Mesenchymal stem cell (in vitro differentiated cells and primary cell): ENCODE results near the gene TSPAN12.

ENCODE experiments used
- DNase-seq: peaks from one replicate; pipeline ENCODE4 v3.0.0-alpha.2; 2013
- H2AFZ ChIP-seq: one replicate; pipeline ENCODE4 v1.6.1; 2013; ENCODE audit warnings: low read depth, mild to moderate bottlenecking, control low read depth, inconsistent platforms, low read length, moderate library complexity
- H2AK5ac ChIP-seq: 2 replicates; pipeline ENCODE4 v1.6.1; 2013; ENCODE audit warnings: low read length, moderate library complexity, mild to moderate bottlenecking, inconsistent platforms; ENCODE audit not compliant: severe bottlenecking
- H2BK120ac ChIP-seq: one replicate; pipeline ENCODE4 v1.6.1; 2013; ENCODE audit warnings: low read depth, mild to moderate bottlenecking, inconsistent platforms, low read length, moderate library complexity
- H2BK12ac ChIP-seq, 2 experiments: one replicate each; pipeline ENCODE4 v1.6.1; 2013; ENCODE audit warnings: inconsistent platforms in 2 of 2, low read length in 2 of 2, mild to moderate bottlenecking in 2 of 2, moderate library complexity in 2 of 2, control low read depth in 1 of 2
- H2BK15ac ChIP-seq: one replicate; pipeline ENCODE4 v1.6.1; 2013; ENCODE audit warnings: mild to moderate bottlenecking, low read depth, inconsistent platforms; ENCODE audit not compliant: poor library complexity, severe bottlenecking
- H2BK5ac ChIP-seq: 2 replicates; pipeline ENCODE4 v1.6.1; 2013; ENCODE audit warnings: low read depth, mild to moderate bottlenecking, low read length, control low read depth, inconsistent platforms; ENCODE audit not compliant: poor library complexity, severe bottlenecking
- H3K14ac ChIP-seq, 2 experiments: one replicate each; pipeline ENCODE4 v1.6.1; 2013; ENCODE audit warnings: inconsistent platforms in 2 of 2, low read length in 2 of 2, control low read depth in 1 of 2, mild to moderate bottlenecking in 1 of 2, moderate library complexity in 1 of 2
- H3K18ac ChIP-seq, 2 experiments: one replicate each; pipeline ENCODE4 v1.6.1; 2013; ENCODE audit warnings: inconsistent platforms in 2 of 2, low read length in 2 of 2, control low read depth in 1 of 2, low read depth in 1 of 2, mild to moderate bottlenecking in 1 of 2
- H3K23ac ChIP-seq, 2 experiments: one replicate each; pipeline ENCODE4 v1.6.1; 2013; ENCODE audit warnings: inconsistent platforms in 2 of 2, low read length in 2 of 2, mild to moderate bottlenecking in 2 of 2, moderate library complexity in 2 of 2, control low read depth in 1 of 2
- H3K27ac ChIP-seq: 2 replicates; pipeline ENCODE4 v1.5.1; 2013; ENCODE audit warnings: mild to moderate bottlenecking, moderate library complexity, low read length, control low read depth, inconsistent platforms; ENCODE audit not compliant: poor library complexity, severe bottlenecking
- H3K27me3 ChIP-seq, 2 experiments: 2 replicates each; pipeline versions ENCODE4 v1.6.1 to v1.7.0; 2013; ENCODE audit warnings: low read length in 2 of 2, mild to moderate bottlenecking in 2 of 2, moderate library complexity in 2 of 2, control low read depth in 1 of 2, inconsistent platforms in 1 of 2; ENCODE audit not compliant: control insufficient read depth in 1 of 2, insufficient read depth in 1 of 2
- H3K36me3 ChIP-seq, 2 experiments: 2 replicates each; pipeline versions ENCODE4 v1.6.1 to v1.7.0; 2013; ENCODE audit warnings: low read length in 2 of 2, control low read depth in 1 of 2, inconsistent platforms in 1 of 2, low read depth in 1 of 2, mild to moderate bottlenecking in 1 of 2; ENCODE audit not compliant: insufficient read depth in 2 of 2, control insufficient read depth in 1 of 2
- H3K4ac ChIP-seq, 2 experiments: one replicate each; pipeline ENCODE4 v1.6.1; 2013; ENCODE audit warnings: inconsistent platforms in 2 of 2, low read length in 2 of 2, mild to moderate bottlenecking in 2 of 2, moderate library complexity in 2 of 2, control low read depth in 1 of 2, low read depth in 1 of 2
- H3K4me1 ChIP-seq: 2 replicates; pipeline ENCODE4 v1.6.1; 2013; ENCODE audit warnings: low read depth, low read length, control low read depth; ENCODE audit not compliant: control insufficient read depth, insufficient read depth
- H3K4me2 ChIP-seq: 2 replicates; pipeline ENCODE4 v1.6.1; 2013; ENCODE audit warnings: low read length, mild to moderate bottlenecking, inconsistent platforms; ENCODE audit not compliant: poor library complexity, severe bottlenecking
- H3K4me3 ChIP-seq, 2 experiments: 2 replicates each; pipeline versions ENCODE4 v1.5.1 to v1.7.0; 2013; ENCODE audit warnings: low read length in 2 of 2, mild to moderate bottlenecking in 2 of 2, control low read depth in 1 of 2, low read depth in 1 of 2; ENCODE audit not compliant: insufficient read depth in 1 of 2
- H3K79me1 ChIP-seq: replicated peaks from 2 replicates; pipeline ENCODE4 v1.6.1; 2013; ENCODE audit warnings: mild to moderate bottlenecking, control low read depth, low read length, inconsistent platforms; ENCODE audit not compliant: poor library complexity, severe bottlenecking
- H3K9ac ChIP-seq: 2 replicates; pipeline ENCODE4 v1.7.0; 2013; ENCODE audit warnings: mild to moderate bottlenecking, low read length, moderate library complexity
- H3K9me3 ChIP-seq: 2 replicates; pipeline ENCODE4 v1.7.0; 2013; ENCODE audit warnings: mild to moderate bottlenecking, low read length; ENCODE audit not compliant: control insufficient read depth
- H4K8ac ChIP-seq: one replicate; pipeline ENCODE4 v1.6.1; 2013; ENCODE audit warnings: inconsistent platforms, mild to moderate bottlenecking, low read length, moderate library complexity
- H4K91ac ChIP-seq: one replicate; pipeline ENCODE4 v1.6.1; 2013; ENCODE audit warnings: mild to moderate bottlenecking, low read length, inconsistent platforms
- WGBS: methylation state at CpG from one replicate; pipeline ENCODE4 v1.1.7; 2013; ENCODE audit warnings: mixed read lengths; 5-methylcytosine and 5-hydroxymethylcytosine counted together

TSPAN12 gene

GRCh38 chr7:120831260-120831659 is 26.7 kb downstream of the TSPAN12 start:
- WGBS = 100% methylated on average over 1 of the region's 1 CpG
- Histone ChIP-seq H3K14ac (no peak overlapping the region), H4K8ac (no peak overlapping the region), H3K79me1 (no peaks in the 10 kb centered on the region), H2AK5ac (no peak overlapping the region), H2BK5ac (no peak overlapping the region), H3K4ac (no peak overlapping the region), H3K27ac (no peak overlapping the region), H2BK12ac (no peak overlapping the region), H3K9ac (no peak overlapping the region), H4K91ac (no peak overlapping the region), H3K23ac (no peak overlapping the region), H3K18ac (no peak overlapping the region), H2AFZ (no peak overlapping the region), H3K4me2 (no peak overlapping the region), H3K27me3 (no peaks in the 10 kb centered on the region), H3K9me3 (peaks cover 4% of the 10 kb centered on the region), H3K4me1 (no peaks in the 10 kb centered on the region), H3K36me3 (no peaks in the 10 kb centered on the region), H3K4me3 (no peak overlapping the region), H2BK120ac (no peak overlapping the region), H2BK15ac (no peak overlapping the region)
- DNase-seq = no peak

DNA sequence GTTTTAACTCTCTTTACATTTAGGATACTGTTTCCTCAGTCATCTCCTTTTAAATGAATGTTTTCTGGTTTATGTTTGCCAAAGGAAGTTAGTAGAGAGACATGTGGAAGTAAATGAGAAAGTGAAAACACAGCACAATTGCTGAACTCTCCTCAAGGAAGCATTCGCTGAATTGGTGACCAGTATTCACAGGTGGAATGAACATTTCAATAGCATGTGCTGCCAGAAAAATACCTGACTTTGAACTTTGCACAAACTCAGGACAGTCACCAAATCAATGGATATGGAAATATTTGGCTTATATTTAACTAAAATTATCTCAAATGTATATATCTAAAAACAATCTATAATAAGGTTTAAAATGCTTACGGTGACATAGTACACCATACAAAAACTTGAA is 28.5 kb downstream of the TSPAN12 start:
- WGBS = 92% methylated on average over 2 of the region's 2 CpGs
- no peak overlapping the region for H3K9ac ChIP-seq

DNA sequence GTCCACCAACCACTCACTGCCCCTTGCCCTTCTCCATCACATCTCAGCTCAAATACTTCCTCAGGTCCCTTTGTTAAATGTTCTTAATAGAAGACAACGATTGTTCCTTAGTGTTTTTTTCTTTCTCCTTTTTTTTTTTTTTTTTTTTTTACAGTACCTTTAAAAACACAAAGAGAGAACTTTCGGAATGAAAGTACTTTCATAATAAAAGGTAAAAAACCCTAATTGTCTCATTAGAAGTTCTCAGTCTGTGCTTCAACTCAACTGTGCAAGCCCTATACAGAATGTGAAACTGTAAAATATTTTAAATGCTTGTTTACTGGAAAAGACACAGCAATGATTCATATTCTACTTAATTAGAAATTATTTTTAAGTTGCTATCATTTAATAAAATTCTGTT is 29.4 kb downstream of the TSPAN12 start:
- no peak overlapping the region for H2AFZ ChIP-seq
- H3K4me1 ChIP-seq = no peaks in the 10 kb centered on the region
- no peak overlapping the region for H3K23ac ChIP-seq
- no peak overlapping the region for H3K9ac ChIP-seq
- H2BK15ac ChIP-seq = no peak overlapping the region
- DNase-seq = no peak
- no peaks in the 10 kb centered on the region for H3K36me3 ChIP-seq
- H3K4me2 ChIP-seq = no peak overlapping the region
- H3K9me3 ChIP-seq = peaks cover 4% of the 10 kb centered on the region
- peak overlapping the region; percentile 88 to 95 for H2BK12ac ChIP-seq
- H4K8ac ChIP-seq = peak overlapping the region; percentile 71
- no peak overlapping the region for H2AK5ac ChIP-seq
- no peak overlapping the region for H2BK5ac ChIP-seq
- peak overlapping the region in 1 of 2 experiments; percentile 78 for H3K18ac ChIP-seq
- no peak overlapping the region for H3K27ac ChIP-seq
- H3K4me3 ChIP-seq = no peak overlapping the region
- H4K91ac ChIP-seq = peak overlapping the region; percentile 41
- H3K14ac ChIP-seq = peak overlapping the region in 1 of 2 experiments; percentile 28
- WGBS = no CpG with 5 or more reads among the region's 2 CpGs
- H3K79me1 ChIP-seq = no peaks in the 10 kb centered on the region
- H3K27me3 ChIP-seq = no peaks in the 10 kb centered on the region
- H2BK120ac ChIP-seq = no peak overlapping the region
- peak overlapping the region in 1 of 2 experiments; percentile 11 for H3K4ac ChIP-seq

More for the DNA sequence above, 28.5 kb downstream of the TSPAN12 start:
- Histone ChIP-seq H3K23ac (no peak overlapping the region), H3K4me2 (no peak overlapping the region), H2AFZ (no peak overlapping the region), H2BK5ac (no peak overlapping the region), H3K27ac (no peak overlapping the region), H2AK5ac (no peak overlapping the region), H4K8ac (no peak overlapping the region), H3K4me1 (no peaks in the 10 kb centered on the region), H2BK12ac (no peak overlapping the region), H3K9me3 (peaks cover 4% of the 10 kb centered on the region), H2BK120ac (no peak overlapping the region), H3K18ac (no peak overlapping the region), H3K79me1 (no peaks in the 10 kb centered on the region), H4K91ac (no peak overlapping the region), H3K4ac (no peak overlapping the region), H3K14ac (no peak overlapping the region), H3K4me3 (no peak overlapping the region), H3K36me3 (no peaks in the 10 kb centered on the region), H3K27me3 (no peaks in the 10 kb centered on the region), H2BK15ac (no peak overlapping the region)
- no peak for DNase-seq

DNA sequence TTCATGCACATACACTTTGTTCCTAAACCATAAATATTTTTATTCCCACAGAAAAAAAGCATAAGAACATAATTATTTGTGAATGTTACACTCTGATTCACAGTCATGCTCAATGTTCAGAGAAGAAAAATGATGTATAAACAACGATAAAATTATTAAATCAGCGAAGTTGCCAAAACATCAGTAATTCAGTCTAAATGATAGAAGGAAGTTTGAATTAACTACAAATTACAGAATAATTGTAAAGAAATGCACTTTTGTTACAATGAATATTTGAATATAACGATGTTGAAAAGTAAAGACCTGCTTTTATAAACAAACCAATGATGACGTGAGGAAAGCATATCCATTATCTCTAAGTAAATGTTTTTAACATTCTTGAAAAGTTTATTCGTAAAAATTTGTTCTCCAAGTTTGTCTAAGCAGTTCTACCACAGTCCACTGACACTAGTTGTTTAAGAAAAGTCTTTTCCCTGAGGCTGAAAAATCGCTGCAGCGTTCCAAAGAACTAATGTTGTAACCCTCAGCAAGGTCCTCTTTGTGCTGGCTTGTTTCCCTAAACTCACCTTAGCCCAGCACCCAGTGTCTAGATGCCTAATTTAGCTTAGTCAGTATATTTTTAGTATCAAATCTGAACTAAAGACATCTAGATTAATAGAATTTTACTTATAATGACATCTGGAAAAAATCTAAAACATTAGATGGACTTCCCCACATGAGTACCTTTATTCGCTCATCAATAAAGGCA is 30.4 kb downstream of the TSPAN12 start:
- Histone ChIP-seq H3K36me3 (no peaks in the 10 kb centered on the region), H3K18ac (peak overlapping the region in 1 of 2 experiments; percentile 57), H3K4me1 (no peaks in the 10 kb centered on the region), H3K4me3 (no peak overlapping the region), H4K91ac (no peak overlapping the region), H3K9ac (no peak overlapping the region), H2BK12ac (no peak overlapping the region), H2AK5ac (no peak overlapping the region), H3K23ac (no peak overlapping the region), H3K4ac (no peak overlapping the region), H3K27ac (no peak overlapping the region), H3K4me2 (no peak overlapping the region), H3K27me3 (no peaks in the 10 kb centered on the region), H3K9me3 (peaks cover 4% of the 10 kb centered on the region), H4K8ac (no peak overlapping the region), H2BK5ac (no peak overlapping the region), H2AFZ (no peak overlapping the region), H3K14ac (no peak overlapping the region), H3K79me1 (no peaks in the 10 kb centered on the region), H2BK120ac (no peak overlapping the region), H2BK15ac (no peak overlapping the region)
- WGBS = 83% methylated on average over 4 of the region's 8 CpGs
- peak; percentile 24 for DNase-seq
